IPS DF 4.7 (cell line): ENCODE measurements around the gene JAK1.

Source experiments
- DNase-seq: peaks from one replicate; pipeline ENCODE4 v3.0.0-alpha.2; 2013; ENCODE audit warnings: low spot score; ENCODE audit errors: extremely low read depth

JAK1 gene

DNA sequence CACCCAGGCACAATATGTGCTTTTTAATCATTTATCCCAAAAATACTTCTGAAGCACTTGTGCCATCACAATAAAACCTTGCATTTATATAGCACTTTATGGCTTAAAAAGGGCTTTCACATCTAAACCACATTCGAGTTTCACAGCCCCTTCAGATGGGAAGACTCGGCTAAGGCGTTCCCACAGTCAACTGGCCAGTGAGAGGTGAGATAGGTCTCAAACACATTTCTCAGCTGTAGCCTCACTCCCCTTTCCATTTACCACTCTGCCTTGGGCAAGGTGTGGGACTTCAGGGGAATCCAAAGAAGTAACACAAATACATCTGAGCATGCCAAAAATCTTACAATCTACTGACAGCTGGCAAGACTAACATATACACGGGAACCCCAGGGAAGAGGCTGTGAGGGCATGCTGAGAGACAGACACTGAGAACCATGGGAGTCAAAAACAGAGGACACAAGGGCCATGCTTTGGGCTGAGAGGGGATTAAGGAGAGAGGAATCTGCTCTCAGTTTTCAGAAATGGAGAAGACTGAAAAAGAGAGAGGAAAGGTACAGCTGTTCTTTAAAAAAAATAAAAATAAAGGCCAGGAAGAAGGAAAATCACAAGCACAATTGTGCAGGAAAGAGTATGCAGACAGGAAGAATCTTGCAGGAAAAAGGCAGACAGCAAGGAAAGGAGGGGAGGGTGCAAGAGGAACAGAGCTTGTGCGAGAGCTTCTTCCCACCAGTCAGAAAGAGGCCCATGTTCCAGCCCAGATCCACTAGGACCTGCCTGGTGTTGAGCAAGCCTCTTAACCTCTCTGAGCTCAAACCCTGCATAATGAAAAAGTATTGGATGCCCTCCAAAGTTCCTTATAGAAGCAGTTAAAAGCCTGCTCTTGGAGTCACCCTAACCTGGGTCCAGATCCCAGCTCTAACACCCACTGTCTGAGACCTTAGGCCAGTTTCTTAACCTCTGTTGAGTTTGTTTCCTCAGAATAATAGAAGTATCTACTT is 73.5 kb downstream of the JAK1 start:
- DNase-seq = no peak

DNA sequence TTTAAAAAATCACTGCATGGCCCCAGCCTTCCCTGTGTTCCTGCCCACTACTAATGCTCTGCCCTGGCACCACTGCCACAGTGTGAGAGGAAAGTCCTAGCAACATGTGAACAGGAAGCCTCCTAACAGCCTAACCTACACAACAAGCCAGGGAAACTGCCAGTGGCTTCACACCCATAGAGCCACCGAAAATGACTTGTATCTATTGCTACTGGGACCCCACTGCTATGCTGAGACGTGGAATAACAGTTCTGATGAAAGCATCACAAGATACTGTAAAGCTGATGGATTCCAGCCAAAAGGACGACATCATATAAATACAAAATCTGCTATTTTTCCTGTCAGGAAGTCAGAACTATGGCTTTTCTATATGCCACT is 74.9 kb downstream of the JAK1 start:
- DNase-seq = no peak

DNA sequence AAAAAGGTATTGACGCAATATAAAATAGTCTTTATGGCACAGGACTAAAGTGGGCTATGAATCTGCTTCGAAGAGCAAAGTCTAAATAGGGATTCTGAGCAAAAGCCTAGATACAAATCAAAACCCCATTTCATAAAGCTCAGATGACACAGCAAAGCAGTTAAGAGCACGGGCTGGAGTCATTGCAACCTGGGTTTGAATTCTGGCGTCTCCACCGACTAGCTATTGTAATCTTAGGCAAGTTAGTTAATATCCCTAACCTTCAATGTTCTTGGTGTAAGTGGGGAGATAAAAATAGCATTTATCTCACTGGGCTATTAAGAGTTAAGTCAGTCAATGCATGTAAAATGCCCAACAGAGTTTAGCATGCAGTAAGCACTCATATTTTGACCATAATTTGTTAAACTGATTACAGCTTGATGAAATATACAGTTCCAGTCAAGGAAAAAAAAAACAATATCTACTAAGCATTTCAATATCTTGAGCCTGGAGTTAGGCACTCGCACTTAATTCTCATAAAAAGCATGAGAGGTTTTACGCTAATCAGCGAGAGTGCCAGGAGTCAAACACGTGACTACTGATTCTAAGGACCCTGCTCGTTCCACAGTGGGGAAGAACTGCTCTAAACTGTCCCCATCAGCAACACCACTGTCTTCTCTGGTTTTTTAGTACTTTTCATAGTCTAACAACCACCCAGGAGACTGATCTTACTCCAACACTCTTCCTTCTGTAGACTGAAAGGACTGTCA is 75.5 kb downstream of the JAK1 start:
- no peak for DNase-seq

DNA sequence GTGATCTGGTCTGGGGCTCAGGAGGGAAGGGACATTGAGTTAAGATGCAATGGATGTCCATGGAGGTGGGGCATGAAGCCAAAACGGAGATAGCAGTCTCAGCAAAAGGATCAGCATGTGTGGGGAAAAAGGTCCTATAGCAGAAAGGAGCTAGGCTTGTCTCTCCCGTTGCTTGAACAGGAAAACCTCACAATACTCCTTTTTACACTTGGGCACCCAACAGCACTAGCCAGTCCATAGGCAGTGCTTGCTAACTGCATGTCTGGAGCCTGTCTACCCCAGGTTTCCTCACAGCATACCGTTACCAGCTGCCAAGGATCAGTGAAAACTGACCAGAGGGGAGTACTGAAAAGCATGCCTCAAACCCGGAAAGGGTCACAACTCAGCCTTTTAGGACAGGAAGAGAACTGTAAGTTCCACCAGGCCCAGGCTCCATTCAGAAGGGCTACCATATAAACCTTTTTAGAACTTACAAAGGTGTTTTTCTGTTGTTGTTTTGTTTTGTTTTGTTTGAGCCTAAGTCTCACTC is 78.6 kb downstream of the JAK1 start:
- DNase-seq = no peak

DNA sequence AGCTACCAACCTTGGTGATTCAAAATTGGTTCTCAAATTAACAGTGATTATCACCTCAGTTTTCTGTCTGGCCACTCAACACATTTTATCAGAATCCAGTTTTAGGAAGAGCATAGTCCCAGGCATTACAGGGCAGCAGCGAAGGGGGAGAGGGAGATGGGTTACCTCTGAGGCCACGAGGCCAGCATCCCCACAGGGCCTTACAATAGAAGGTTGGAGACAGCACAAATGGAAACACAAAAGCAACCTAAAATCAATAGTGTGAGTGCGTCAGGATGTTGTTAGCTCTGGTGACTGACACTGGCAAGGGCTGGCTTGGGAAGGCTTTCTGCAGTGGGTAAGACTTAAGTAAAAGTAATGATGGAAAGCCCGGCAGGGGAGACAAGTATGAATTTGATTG is 79.5 kb downstream of the JAK1 start:
- no peak for DNase-seq

DNA sequence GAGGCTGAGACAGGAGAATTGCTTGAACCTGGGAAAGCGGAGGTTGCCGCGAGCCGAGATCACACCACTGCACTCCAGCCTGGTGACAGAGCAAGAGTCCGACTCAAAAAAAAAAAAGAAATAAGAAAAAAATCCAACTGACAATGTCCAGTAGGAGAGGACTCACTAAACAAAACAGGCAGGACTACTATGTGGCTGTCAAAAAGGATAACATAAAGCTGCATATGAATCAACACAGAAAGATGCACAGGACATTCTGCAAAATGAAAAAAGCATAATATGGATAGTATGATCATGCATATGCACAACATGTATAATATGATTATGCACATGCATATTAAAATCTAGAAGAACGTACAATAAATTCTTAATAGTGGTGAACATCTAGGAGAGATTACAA is 80.7 kb downstream of the JAK1 start:
- DNase-seq = no peak

DNA sequence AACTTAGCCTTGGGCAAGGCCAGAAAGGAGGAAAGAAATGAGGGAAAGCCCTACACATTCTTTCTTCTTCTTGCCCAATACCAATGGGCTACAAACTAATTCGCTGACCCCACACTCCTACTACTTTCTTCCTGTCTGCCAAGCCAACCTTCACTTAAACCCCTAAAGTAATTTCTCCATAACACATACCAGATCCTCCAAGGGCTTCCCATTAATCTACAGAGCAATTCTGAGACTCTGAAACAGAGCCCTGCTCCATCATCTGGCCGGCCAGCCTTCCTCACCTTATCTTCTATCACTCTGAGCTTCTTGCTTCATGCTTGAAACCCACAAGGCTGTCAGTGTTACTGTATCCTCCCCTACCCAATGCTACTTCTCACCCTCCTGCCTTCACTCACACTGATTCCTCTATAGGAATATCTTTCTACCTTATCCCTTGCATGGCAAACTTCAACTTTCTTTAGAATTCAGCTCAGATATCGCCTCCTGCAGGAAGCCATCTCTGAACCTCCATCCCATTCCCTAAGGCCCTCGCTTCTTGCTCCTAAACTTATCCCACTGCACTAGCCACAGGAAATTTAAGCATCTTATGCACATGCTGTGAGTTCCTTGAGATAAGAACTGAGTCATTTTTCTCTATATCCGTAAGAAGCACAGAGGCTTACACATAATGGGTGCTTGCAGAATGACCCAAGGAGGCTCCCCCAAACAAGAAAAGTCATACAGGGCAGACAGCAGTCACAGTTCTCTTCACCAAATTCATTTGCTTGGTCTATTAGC is 81.9 kb downstream of the JAK1 start:
- no peak for DNase-seq

DNA sequence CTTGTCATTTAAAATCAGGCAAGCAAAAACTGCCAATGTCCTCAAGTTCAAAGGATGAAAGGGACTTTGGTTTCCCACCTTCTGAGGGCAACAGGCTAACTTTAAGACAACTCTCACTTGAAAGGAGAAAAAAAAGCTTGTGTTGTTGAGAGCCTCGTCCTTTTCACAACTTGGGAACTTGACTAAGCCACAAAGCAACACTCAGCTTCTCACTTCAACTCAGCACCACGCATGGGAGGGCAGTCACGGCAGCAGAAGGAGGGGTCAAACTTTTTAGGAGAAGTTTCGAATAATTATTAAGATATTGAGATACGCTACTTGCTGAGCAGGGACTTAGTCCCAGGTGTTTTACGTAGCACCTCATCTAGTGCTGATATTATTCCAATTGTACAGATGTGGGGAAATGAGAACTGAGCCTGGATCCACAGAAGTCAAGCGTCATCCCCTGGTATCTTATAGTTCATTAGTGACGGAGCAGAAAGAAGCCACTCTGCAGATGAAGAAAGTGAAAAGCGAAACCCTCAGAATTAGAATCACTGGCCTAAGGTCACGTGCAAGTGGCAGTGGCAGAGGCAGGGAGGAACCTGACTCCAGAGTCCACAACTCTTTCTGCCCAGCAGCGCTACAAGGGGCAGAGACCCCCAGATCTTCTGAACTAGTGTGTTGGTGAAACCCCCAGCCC is 83.6 kb downstream of the JAK1 start:
- no peak for DNase-seq

DNA sequence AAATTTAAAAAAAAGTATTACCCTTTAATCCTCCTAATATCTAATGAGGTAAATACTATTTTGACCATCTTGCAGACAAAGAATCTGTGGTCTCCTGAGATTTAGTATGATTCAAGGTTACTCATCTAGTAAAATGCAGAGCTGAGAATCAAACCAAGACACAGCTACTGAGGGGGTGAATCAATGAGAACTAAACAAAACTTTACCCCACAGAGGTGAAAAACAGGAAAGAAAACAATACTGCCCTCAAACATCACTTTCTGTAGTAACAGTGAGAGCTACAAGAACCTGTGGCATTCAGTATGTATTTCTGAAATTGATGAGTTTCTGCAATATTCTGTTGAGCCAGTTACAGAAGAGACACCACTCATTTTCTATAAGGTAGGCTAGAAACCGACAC is 85.1 kb downstream of the JAK1 start:
- no peak for DNase-seq

DNA sequence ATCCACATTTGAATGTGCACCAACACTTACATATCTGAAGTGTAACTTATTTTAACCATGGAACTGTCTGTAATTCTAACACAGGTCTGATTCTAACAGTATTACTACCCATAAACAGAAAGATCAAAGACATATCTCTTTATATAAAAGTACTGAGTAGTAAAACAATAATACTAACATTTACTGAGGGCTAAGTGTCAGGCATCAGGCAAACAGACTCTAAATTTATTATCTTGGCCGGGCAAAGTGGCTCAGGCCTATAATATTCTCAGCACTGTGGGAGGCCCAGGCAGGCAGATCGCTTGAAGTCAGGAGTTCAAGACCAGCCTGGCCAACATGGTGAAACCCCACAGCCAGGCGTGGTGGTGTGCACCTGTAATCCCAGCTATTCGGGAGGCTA is 85.9 kb downstream of the JAK1 start:
- DNase-seq = no peak

DNA sequence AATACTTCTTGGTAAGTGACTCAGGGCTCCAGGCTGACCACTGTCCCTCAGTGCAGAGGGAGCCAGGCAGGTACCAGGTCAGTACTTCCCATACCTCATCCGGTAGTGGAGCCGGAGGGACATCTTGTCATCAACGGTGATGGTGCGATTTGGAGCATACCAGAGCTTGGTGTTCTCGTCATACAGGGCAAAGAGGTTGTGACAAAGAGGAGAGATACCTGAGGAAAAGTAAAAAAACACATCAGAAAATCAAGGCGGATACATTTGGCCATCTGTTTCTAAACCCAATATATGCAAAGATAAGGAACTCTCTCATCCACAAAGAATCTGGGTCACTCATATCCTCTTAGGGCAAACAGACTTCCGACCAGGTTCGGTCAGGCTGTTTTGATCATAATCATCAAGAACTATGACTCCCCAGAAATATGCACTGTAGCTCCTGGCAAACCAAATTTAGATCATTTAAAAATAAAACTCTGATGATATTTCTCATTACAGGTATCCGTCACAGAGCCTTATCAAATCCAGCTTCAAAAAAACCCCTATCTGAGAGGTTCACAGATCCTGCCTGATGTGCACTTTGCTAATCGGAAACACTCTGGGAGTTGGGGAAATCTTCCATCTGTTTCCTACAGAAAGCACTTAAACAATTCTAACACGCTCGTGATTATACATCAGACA is 87.3 kb downstream of the JAK1 start:
- DNase-seq = no peak

DNA sequence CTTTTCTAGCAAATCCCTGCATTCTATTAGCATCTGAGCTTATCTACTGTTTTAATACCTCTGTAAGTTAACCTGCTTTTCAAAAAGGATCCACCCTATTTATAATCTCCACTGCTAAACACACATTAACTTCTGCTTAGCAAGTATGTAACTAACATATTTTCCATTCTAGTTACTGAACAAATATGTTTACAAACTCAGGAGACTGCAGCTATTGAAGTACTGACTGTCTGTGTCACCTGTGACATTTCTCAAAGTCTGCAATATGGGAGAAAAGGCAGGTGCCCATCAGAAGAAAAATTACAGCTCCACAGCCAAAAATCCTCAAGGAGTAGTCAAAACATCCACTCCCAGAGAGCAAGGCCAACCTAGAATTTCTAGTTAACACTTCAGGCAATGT is 88.3 kb downstream of the JAK1 start:
- no peak for DNase-seq

DNA sequence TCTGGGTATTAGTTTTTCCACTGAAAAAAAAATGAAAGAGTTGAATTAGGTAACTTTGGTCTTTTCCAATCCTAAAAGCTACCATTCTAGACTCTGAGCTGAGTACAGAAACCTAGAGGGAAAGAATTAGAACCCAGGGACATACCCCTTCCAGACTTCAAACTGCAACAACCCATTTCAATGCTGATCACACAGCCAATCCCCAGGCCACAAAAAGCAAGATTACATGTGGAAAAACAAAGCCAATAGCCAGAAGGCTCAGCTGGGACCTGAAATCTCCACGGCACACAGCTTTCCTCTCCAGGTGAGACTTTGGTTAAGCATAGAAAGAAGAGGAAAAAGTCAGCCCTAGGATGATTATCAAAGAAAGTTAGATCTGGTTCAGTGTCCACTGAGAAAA is 88.8 kb downstream of the JAK1 start:
- DNase-seq = no peak

DNA sequence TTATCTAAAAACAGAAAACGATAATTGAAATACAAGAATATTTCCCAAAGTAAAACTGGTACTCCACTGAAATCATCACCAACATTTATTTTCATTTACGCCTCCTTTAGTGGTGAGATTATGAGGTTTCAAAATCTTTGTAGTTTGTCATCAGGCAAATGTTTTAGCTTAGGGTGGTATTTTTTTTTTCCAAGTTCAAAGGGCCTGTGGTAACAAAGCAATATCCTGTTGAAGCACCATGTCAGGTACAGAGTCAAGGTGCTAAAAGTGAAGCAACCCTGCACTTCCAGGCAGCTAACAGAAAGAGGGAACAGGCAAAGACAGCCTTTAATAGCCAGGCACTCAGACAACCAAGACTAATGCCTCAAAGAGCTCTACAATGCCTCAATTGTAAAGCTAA is 89.2 kb downstream of the JAK1 start:
- DNase-seq = no peak

DNA sequence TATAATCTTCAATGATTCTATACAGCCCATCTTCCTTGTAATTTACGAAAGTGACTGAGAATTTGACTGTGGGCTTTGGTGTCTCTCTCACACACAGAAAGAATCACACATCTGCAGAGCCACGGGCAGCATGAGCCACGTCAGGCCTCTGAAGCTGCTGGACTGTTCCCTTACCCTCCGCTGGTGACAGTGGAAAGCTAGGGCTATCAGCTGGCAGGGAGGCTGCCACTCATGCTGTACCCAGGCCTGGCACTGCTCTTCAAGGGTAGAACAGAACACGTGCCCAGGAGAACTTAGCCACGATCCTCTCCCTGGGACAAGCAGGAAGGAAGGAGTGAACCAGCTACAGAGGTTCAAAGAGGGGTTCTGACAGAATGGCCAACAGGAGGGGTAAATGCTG is 90.7 kb downstream of the JAK1 start:
- no peak for DNase-seq

DNA sequence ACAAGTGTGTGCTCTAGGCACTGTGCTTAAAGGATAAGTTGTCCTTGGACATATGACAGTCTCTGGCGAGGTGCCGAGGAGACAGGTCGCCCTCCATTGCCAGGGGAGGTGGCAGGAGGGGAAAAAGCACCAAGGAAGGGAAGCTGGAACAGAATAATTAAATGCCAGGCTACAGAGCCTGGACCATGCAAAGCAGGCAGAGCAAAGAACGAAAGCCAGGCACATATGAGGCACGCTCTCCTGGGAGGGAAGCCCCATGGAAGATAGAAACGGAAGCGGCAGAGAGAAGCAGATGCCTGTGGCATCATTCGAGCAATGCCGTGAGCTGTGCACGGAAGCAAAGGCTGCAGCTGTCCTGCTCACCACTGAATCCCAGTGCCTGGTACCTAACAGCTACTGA is 91.2 kb downstream of the JAK1 start:
- DNase-seq = no peak

DNA sequence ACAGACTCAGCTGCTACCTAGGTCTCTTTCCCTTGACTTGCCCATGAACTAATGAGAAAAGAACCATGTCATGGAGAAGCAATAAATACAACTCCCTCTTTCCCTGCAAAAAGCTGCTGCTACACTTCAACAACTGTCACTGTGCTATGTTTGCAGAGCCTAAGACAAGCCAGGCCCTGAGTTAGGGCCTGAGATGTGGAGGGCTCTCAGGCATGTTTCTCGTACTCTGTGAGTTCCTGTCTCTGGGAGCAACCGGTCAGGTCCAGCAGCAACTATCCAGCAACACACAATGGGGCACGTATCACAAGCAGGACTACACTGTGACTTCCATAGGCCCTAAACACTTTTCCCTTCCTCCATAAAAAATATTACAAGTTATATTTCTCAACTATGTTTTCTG is 91.7 kb downstream of the JAK1 start:
- no peak for DNase-seq

DNA sequence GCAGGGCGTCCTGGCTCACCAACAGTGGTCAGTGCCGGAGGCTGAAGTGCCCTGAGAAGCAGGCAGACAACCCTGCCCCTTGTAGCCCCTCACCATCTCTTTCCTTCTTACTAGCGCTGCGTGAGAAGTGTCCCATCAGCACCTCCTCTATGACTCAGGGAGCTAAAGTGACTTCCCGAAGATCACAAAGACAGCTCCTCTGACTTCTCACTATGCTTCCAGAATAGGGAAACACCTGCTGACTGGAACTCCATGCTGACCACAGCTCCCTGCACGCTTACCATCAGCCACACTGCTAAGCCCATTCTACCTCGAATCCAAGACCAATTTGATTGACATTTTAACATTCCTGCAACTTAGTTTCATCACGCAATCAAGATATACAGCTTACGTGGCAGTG is 92.8 kb downstream of the JAK1 start:
- DNase-seq = no peak

DNA sequence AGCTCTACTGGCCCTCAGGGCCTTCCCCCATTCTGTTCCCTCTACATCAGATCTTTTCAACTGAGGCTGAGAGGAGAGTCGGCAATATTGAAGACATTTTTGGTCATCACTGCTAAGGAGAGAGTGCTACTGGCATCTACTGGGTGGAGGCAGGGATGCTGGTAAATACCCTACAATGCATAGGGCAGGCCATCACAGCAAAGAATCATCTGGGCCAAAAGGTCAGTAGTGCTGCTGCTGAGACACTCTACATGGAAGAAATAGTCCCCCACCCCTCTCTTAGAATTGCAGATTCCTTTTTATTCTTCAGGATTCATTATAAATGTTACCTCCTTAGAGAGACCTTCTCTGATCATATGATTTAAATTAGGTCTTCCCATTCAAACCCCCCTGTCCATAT is 94.3 kb downstream of the JAK1 start:
- no peak for DNase-seq

DNA sequence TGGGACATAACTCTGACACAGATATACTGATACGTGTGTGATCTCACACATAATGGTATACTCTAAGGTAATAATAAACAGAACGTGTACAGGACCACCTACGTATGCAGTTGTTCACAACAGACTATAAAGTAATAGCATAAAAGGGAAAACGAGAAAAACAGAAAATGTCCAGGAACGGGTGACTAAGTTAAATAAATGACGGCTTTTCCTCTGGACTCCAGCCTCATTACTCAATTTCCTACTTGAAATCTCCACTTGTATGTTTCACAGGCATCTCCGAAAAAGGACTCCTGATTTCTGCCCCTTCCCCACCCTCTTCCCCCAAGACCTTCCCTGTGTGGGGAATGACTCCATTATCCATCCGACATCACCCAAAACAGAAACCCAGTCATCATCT is 95.1 kb downstream of the JAK1 start:
- DNase-seq = no peak

DNA sequence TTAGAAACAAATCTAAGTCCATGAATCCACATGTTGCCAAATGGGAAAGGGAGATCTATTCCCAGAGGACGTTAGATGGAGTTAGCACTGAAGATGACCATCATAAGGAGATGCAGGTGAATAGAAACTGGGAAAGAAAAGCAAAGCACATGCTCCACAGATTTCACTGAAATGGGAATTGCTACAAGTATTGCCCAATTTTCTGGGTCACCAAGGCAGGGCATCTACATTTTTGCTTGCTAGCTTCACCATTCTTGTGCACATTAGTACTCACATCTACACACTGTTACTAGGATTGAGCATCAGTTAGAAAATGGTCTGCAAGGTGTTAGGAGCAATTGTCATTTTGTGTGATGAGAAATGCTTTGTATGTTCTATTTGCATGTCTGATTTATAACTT is 99.1 kb downstream of the JAK1 start:
- no peak for DNase-seq
